Cardiac septum (tissue), 1 donor: ENCODE data around the gene ARHGEF2. TPM values are rescaled to one million over a fixed set of nuclear protein-coding genes. Genes with fewer than 3 reads are reported as not detected.

Source experiments
- DNase-seq: peaks from one replicate; pipeline ENCODE4 v3.0.0-alpha.2; 2020; ENCODE audit warnings: low spot score
- intact Hi-C: fragments of 100-400 bp; cut with DNase I; formaldehyde crosslinking; loops from one replicate; pipeline ENCODE4 v1.14.0; 2022
- long read RNA-seq: library from polyadenylated mRNA; unstranded; transcript quantifications from one replicate; pipeline ENCODE4 v2.0.0, GENCODE V29; 2021
- total RNA-seq: library from RNA; stranded (reverse); fragmentation: NEBNext Ultra II Directional; extraction: Animal tissue kit (Norgen Biotek cat#: 25700); gene quantifications from one replicate; pipeline ENCODE4 v1.2.1, GENCODE V29; 2021
- donor health status: DM: no; HTN: no; CAD: no.

ARHGEF2 gene
- 95.9 TPM for total RNA-seq
- long read RNA-seq, full-length matches to known transcripts: 2 of 54 reads
- long read RNA-seq, partial matches to known transcripts: 13 of 54 reads
- long read RNA-seq, other reads (novel, unspliced or antisense): 39 of 54 reads

DNA sequence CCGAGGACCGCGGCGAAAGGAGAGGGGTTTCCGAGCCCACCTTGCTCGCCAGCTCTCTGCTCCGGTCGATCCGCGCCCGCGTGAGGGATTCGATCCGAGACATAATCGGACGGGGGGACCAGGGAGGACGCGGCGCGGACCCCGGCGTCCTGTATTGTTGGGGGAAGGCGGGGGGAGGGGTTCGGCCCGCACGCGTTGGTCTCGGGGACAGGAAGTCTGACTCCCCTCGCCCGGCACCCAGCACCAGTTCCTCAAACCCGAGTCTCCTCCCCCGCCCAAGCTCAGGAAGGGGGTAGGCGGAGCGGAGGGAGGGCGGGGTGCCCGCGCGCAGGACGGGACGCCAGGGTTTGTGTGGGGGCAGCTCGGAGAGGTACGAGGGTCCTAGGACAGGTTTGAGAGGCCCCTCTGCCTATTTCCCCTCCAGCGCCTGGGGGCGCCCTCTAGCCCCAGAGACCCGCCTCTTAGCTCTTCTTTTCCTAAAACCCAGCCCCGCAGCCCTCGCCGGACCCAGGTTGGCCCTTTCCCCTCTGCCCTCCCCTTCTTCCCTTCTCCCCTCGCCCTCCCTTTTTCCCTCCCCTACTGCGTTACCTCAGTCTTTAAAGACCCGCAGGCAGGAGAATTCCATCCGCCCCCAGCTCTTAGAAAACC lies at the start of gene ARHGEF2:
TSS of gene ARHGEF2 (minus strand) at position 223 of the 648 bp plus-strand sequence. CDS start at position 103, 120 bp downstream.
- intact Hi-C loops: loop anchor here (1.0 to 5.0 kb wide), 3 partner anchors 11 to 134 kb away; partner anchors contain the start of gene LMNA
- DNase-seq: peak; percentile 94

- intact Hi-C loops: no loop called here
- DNase-seq: no peak
Observed at GRCh38 chr1:156026588-156026987, 48.2 kb upstream of the ARHGEF2 start.

DNA sequence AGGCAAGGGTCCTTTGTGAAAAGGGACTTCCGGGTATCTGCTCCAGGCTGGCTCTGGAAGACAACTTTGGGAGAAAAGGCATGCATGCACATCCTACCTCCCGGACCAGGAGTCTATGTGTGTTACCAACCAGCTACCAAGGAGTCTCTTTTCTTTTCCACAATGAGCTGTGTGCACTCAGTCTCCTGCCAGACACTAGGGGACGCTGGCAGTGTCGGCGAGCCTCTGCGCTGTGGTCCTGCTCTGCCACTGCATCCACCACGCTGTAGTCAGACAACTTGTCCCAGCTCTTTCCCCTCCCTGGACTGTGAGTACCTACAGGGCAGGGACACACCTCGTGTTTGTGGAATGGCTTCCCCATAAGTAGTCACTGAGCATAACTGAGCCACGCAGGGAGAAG lies 47.5 kb upstream of the ARHGEF2 start:
- DNase-seq: no peak
- intact Hi-C loops: no loop called here

DNA sequence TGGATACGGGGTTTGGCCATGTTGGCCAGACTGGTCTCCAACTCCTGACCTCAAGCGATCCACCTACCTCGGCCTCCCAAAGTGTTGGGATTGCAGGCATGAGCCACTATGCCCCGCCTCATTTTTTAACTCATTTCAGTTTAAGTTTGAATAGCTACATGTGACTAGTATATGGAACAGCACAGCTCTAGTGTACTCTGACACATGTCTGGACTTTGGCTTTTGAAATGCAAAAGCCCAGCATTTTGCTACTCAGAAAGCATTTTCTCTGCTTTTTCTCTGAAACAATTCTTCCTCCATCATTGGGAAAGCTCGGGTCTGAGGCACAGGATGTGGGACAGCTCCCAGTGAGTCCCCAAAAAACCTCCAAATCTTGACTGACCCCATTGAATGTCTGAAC lies 46.5 kb upstream of the ARHGEF2 start:
- intact Hi-C loops: no loop called here
- no peak for DNase-seq

DNA sequence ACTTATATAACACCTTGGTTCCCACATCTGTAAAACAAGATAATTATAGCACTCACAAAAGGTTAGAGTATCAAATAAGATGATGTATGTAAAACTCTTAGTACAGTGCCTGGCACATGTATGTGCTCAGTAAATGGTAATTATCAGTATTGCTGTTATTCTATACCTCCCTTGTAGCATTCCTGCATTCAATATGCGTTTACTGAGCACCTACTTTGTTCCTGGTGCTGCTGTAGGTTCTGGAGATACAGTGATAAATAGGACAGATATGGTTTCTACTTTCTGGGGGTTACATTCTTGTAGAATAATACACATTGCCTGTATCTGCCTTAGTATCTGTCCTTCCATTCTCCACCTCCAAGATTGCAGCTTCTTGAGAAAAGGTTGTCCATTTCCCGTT lies 43.6 kb upstream of the ARHGEF2 start:
- intact Hi-C loops: loop anchor here (2.0 kb wide), 1 partner anchor 33 kb away; the partner anchor contains the start of gene LAMTOR2
- DNase-seq: no peak

GRCh38 chr1:156021093-156021428 lies 42.7 kb upstream of the ARHGEF2 start:
- intact Hi-C loops: loop anchor here (2.0 kb wide), 1 partner anchor 34 kb away; the partner anchor contains the start of gene LAMTOR2
- no peak for DNase-seq

DNA sequence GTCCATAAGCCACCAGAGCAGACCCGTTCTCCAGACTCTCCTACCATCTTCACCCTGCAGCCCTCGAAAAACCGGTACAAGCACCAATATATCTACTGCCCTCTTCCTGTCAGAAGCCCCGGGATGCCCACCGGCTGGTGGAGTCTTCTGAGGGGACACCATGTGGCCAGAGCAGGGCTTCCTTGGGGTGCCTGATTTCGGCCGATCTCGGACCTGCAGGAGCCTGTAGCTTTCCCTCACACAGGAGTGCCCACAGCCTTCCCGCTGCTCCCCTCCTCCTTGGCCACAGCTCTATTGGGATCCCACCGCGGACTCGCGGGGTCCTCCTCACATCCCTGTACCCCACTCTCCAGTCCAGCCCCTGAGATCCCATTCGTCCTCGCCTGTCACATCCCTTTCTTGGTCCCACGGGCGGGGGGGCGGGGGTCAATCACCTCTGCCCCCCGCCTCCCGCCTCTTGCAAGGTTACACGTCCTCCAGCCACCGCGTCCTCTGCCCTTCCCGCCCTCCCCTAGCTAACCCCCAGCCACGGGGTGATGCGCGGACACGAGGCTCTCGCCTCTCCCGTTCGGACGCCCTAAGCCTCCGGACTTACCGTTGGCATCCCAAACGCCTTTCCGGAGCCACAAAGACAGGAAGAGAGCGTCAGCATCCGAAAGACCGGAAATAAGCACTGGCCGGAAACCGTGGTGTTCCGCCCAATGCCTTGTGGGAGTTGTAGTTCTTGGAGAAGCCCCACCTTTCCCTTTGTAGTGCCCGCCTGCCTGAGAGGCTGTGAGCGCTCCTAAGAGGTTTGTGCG lies 42.1 kb upstream of the ARHGEF2 start, which contains the start of gene SSR2:
TSS of gene SSR2 (minus strand) at position 659 of the 800 bp plus-strand sequence. CDS start 784 bp downstream, outside the sequence.
- peak; percentile 96 for DNase-seq
- intact Hi-C loops: loop anchor here (2.0 kb wide), 1 partner anchor 34 kb away; the partner anchor contains the start of gene LAMTOR2

DNA sequence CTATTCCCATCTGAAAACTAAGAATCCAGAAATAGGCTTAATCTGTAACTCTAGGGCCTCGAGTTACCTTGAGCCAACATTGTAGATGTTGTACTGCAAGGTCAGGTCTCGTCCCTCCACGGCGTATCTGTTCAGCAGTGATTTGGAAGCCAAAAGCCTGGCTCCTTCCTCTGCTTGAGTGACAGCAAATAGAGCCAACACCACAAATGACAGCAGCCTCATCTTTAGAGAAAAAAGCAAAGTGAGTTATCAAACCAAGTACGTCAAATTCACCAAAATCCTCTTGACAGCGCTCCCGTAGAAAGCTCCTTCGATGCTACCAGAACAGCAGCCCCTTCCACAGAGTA lies 41.6 kb upstream of the ARHGEF2 start:
- intact Hi-C loops: loop anchor here (2.0 kb wide), 1 partner anchor 35 kb away; the partner anchor contains the start of gene LAMTOR2
- DNase-seq: no peak

DNA sequence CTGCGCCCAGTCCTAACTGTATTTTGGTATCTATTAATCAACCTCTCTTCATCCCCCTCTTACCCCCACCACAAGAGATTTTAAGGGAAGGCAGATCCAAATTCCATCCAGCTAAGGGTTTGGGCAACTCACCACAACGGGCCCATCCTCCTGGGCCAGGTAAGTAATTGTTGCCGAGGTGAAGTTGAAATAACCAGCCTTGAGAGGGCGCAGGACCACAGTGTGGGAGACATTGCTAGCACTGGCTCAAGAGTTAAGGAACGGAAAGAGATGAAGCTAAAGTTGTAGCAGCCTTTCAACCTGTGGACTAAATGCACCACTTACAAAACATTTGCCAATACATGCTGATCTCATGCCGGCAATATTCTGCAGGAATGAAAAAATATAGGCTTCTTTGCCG lies 36.5 kb upstream of the ARHGEF2 start:
- DNase-seq: peak; percentile 26
- intact Hi-C loops: no loop called here

DNA sequence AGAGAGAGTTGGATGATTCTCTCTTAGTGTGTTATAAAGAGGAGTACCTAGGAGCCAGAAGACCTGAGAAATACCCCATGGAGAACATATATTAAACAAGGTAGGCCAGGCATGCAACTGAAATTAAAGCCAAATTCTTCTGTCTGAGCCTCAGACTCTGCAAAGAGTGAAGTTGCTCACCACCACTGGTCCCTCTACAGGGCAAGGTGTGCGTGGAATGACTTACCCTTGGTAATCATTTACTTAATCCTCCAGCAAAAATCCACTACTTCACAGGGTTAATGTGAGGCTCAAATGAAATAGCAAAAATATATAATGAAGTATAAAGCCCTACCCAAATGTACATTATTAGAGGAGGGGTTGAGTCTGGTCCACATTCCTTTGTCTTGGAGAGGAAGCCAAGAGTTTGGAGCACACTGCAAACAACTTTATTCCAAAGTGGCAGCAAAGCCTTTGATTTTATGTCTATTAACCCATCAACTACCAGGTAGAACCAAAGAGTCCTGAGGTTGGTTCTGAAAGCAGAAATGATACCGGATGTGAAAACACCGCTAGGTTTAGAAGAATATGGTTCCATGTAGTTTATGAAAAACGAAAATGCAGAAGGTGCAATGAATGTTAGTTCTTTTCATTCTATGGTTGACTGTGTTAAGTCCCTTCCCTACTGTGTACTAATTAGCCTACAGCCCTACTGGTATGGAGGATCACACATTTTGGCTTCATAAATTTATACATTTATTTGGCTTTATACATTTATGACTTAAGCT lies 33.9 kb upstream of the ARHGEF2 start:
- DNase-seq: no peak
- intact Hi-C loops: no loop called here

- intact Hi-C loops: loop anchor here (10.0 kb wide), 2 partner anchors 55 to 255 kb away; partner anchors contain the start of gene RAB25
- DNase-seq: peak; percentile 43
Observed at GRCh38 chr1:156009404-156009803, 31.1 kb upstream of the ARHGEF2 start.

- intact Hi-C loops: loop anchor here (10.0 kb wide), 2 partner anchors 58 to 252 kb away; partner anchors contain the start of gene RAB25
- DNase-seq: peak; percentile 17
Observed at GRCh38 chr1:156006666-156007376, 28.5 kb upstream of the ARHGEF2 start.

GRCh38 chr1:156004843-156005584 lies 26.7 kb upstream of the ARHGEF2 start:
- intact Hi-C loops: loop anchor here (10.0 kb wide), 2 partner anchors 60 to 250 kb away; partner anchors contain the start of gene RAB25
- DNase-seq: peak; percentile 49

DNA sequence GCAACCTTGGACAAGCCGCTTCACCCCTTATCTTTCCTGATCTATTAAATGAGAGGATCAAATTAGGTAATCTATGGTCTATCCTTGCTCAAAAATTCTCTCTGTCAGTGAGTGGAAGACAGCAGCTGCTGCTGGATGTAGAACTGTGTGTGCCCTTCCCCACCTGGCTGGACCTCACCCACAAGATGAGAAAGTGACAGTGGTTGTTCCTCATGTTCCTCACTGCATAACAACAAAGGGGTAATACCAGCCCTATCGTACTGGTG lies 25.5 kb upstream of the ARHGEF2 start:
- intact Hi-C loops: loop anchor here (10.0 kb wide), 2 partner anchors 61 to 249 kb away; partner anchors contain the start of gene RAB25
- peak; percentile 46 for DNase-seq

GRCh38 chr1:156002188-156002911 lies 24.0 kb upstream of the ARHGEF2 start:
- DNase-seq: peak; percentile 43
- intact Hi-C loops: loop anchor here (10.0 kb wide), 2 partner anchors 62 to 248 kb away; partner anchors contain the start of gene RAB25

DNA sequence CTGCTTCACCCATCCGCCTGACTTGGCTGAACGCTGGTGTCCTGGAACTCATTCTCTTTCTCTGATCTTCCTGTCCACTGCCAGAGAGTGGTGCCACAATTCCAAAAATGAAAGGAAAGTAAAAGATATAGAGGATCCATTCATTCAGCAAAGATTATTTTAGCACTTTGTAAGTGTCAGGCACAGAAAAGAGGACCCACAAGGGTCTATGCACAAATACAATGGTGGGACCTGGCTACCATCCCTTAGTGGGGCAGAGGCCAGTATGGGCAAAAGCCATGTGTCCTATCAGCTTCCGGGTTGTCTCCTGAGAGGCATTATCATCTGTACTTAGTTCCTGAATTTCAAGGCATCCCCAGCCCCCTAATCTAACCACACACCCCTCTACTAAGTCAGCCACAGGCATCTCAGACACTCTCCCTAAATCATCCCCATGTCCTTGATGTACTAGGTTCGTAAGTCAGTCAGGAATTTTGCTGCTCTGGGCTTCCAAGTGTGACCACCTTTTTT lies 23.4 kb upstream of the ARHGEF2 start:
- intact Hi-C loops: loop anchor here (10.0 kb wide), 2 partner anchors 63 to 247 kb away; partner anchors contain the start of gene RAB25
- DNase-seq: peak; percentile 70

DNA sequence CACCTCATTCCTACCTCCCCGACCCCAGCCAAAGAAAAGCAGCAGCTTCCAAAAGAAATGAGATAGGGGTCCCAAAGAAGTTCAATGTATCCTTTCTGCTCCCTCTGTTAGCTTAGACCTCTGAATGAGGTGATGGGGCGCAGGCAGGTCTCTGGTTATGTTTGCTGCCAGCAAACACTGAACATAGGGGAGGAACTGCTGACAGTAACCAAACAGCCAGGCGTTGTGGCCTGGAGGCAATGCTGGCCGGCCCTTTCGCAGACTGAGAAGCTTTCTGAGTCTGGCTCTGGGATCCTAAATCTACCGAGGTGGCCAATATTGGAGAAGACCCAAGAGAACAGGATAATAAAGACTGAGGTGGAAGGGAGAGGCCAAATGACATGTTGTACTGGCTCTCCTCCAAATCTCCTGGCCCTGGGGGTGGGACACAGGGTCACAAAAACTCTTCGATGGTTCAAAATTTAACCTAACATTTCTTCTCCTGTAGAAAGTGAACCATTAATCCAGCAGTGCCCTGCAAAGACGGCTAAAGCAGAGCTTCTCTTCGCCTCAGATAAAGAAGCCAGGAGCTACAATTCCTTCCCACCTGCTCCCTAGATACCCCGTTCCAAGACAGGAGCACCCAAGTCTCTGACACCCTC lies 22.8 kb upstream of the ARHGEF2 start:
- DNase-seq: peak; percentile 47
- intact Hi-C loops: loop anchor here (10.0 kb wide), 2 partner anchors 64 to 246 kb away; partner anchors contain the start of gene RAB25
